HepG2 (cell line): ENCODE data around the gene ARHGAP15. TPM values are rescaled to one million over a fixed set of nuclear protein-coding genes. Genes with fewer than 3 reads are reported as not detected.

Source experiments
- ATAC-seq: fragments of 200-7000 bp; cut with Tn5 transposase; 3 replicates; pipeline ENCODE4 v1.9.1; 2020; ENCODE audit warnings: mild to moderate bottlenecking, moderate library complexity
- BruUV-seq: library from RNA; stranded (reverse); fragments of 400-500 nt; replicated peaks from 2 replicates; lab custom pipeline; 2021; lab: Mats Ljungman, UMichigan
- CTCF ChIA-PET: fragments of 300-600 bp; formaldehyde crosslinking; extraction: SDS; loops from one replicate; lab custom pipeline; 2021; ENCODE audit warnings: low total read pairs, inconsistent platforms, low intra/inter-chr PET ratio; lab: Yijun Ruan, JAX
- POLR2A ChIA-PET: fragments of 350-600 bp; sonication (Branson Sonifier 250); formaldehyde crosslinking; loops from one replicate; lab custom pipeline; 2020; ENCODE audit warnings: antibody characterized with exemption, inconsistent platforms; lab: Yijun Ruan, JAX
- DNase-seq: peaks from one replicate; pipeline ENCODE4 v3.0.0-alpha.2; 2015; ENCODE audit warnings: low spot score
- FAIRE-seq: peaks from 3 replicates; lab custom pipeline; 2011; peaks lifted over from hg19 to GRCh38; lab: Jason Lieb, UNC
- H2AFZ ChIP-seq: one replicate; pipeline ENCODE4 v1.6.1; 2011; ENCODE audit warnings: low read length, inconsistent platforms
- H3K27ac ChIP-seq: fragments of 300-600 bp; 3 replicates; pipeline ENCODE4 v1.8.0; 2011; ENCODE audit warnings: mixed run types, mild to moderate bottlenecking, mixed read lengths, low read length, inconsistent platforms; ENCODE audit not compliant: insufficient read depth; ENCODE audit errors: extremely low read length
- H3K27me3 ChIP-seq, 2 experiments: fragments of 200-600 bp in 1 of 2; 2 replicates in 1 of 2; 3 replicates in 1 of 2; pipeline versions ENCODE4 v1.6.0 to v1.8.0; 2011; ENCODE audit warnings: low read length in 2 of 2, mild to moderate bottlenecking in 2 of 2, moderate library complexity in 2 of 2, inconsistent platforms in 1 of 2; ENCODE audit not compliant: insufficient read depth in 2 of 2, control insufficient read depth in 1 of 2
- H3K36me3 ChIP-seq, 2 experiments: fragments of 200-600 bp in 1 of 2; replicated peaks in 1 of 2; 2 replicates in 1 of 2; 3 replicates in 1 of 2; pipeline versions ENCODE4 v1.5.1 to v1.8.0; 2011; ENCODE audit warnings: low read length in 2 of 2, inconsistent platforms in 1 of 2; ENCODE audit not compliant: insufficient read depth in 2 of 2, control insufficient read depth in 1 of 2
- H3K4me1 ChIP-seq: 2 replicates; pipeline ENCODE4 v1.5.1; 2012; ENCODE audit warnings: low read length, inconsistent platforms; ENCODE audit not compliant: insufficient read depth
- H3K4me2 ChIP-seq: 2 replicates; pipeline ENCODE4 v1.6.0; 2011; ENCODE audit warnings: low read depth, low read length, inconsistent platforms
- H3K4me3 ChIP-seq, 3 experiments: fragments of 200-600 bp in 1 of 3; sonication (generic), shearing (Covaris generic) in 1 of 3; replicated peaks in 1 of 3; 2 replicates each; pipeline ENCODE4 v1.5.1; 2011 to 2016; ENCODE audit warnings: low read length in 3 of 3, inconsistent platforms in 2 of 3, low read depth in 2 of 3, mild to moderate bottlenecking in 2 of 3, control low read depth in 1 of 3, mixed read lengths in 1 of 3; ENCODE audit not compliant: insufficient read depth in 1 of 3
- H3K79me2 ChIP-seq: one replicate; pipeline ENCODE4 v1.6.1; 2011; ENCODE audit warnings: low read length, inconsistent platforms; ENCODE audit not compliant: insufficient read depth
- H3K9ac ChIP-seq: 2 replicates; pipeline ENCODE4 v1.6.0; 2011; ENCODE audit warnings: mild to moderate bottlenecking, low read depth, low read length, inconsistent platforms; ENCODE audit not compliant: insufficient read depth
- H3K9me3 ChIP-seq: 2 replicates; pipeline ENCODE4 v1.5.1; 2012; ENCODE audit warnings: mild to moderate bottlenecking, low read length
- H4K20me1 ChIP-seq: 2 replicates; pipeline ENCODE4 v1.6.0; 2011; ENCODE audit warnings: inconsistent platforms, mild to moderate bottlenecking, low read length, moderate library complexity; ENCODE audit not compliant: insufficient read depth
- FOXK1 ChIP-seq: sonication (generic); formaldehyde crosslinking; IDR thresholded peaks from 2 replicates; pipeline ENCODE4 v1.4.0; 2020; ENCODE audit warnings: low read depth, missing genetic modification reagents, borderline replicate concordance
- GATAD2A ChIP-seq: IDR thresholded peaks from 2 replicates; pipeline ENCODE4 v1.6.1; 2016
- KDM6A ChIP-seq: IDR thresholded peaks from 2 replicates; pipeline ENCODE4 v1.6.1; 2016; ENCODE audit warnings: low read depth
- MAFF ChIP-seq: IDR thresholded peaks from 2 replicates; pipeline ENCODE4 v1.6.1; 2011; ENCODE audit warnings: low read depth, low read length, improper control_type of control experiment
- MEIS1 ChIP-seq: sonication (generic); formaldehyde crosslinking; IDR thresholded peaks from 2 replicates; pipeline ENCODE4 v1.9.0; 2021; ENCODE audit warnings: mild to moderate bottlenecking, missing genetic modification reagents, moderate library complexity, borderline replicate concordance
- RXRA ChIP-seq: sonication (generic); formaldehyde crosslinking; IDR thresholded peaks from 2 replicates; pipeline ENCODE4 v1.5.1; 2020; ENCODE audit warnings: missing genetic modification reagents
- SNRNP70 ChIP-seq: fragments of 200-400 bp; formaldehyde crosslinking; IDR thresholded peaks from 2 replicates; pipeline ENCODE4 v1.6.1; 2017; ENCODE audit warnings: mild to moderate bottlenecking, low read depth, low read length, moderate library complexity
- SUZ12 ChIP-seq: fragments of 150-350 bp; IDR thresholded peaks from 2 replicates; pipeline ENCODE4 v1.6.1; 2014; ENCODE audit warnings: low read depth, low read length
- TCF7L2 ChIP-seq: IDR thresholded peaks from 2 replicates; pipeline ENCODE4 v1.6.1; 2011; ENCODE audit warnings: mild to moderate bottlenecking, low read depth, low read length, moderate library complexity
- TEAD2 ChIP-seq: sonication (generic); formaldehyde crosslinking; IDR thresholded peaks from 2 replicates; pipeline ENCODE4 v1.9.0; 2021; ENCODE audit warnings: missing genetic modification reagents
- TP53 ChIP-seq: sonication (generic); formaldehyde crosslinking; conservative IDR thresholded peaks from 2 replicates; pipeline ENCODE4 v1.4.0; 2020; ENCODE audit warnings: missing genetic modification reagents
- ZNF260 ChIP-seq: sonication (generic); formaldehyde crosslinking; IDR thresholded peaks from 2 replicates; pipeline ENCODE4 v1.4.0; 2020; ENCODE audit warnings: missing genetic modification reagents, low read depth, mild to moderate bottlenecking, borderline replicate concordance
- WGBS: methylation state at CpG from one replicate; pipeline ENCODE4 v1.1.6; 2017; ENCODE audit warnings: low lambda C conversion rate; 5-methylcytosine and 5-hydroxymethylcytosine counted together
- in situ Hi-C: cut with HindIII; loops from 2 replicates; pipeline ENCODE4 v1.10.0; 2017; ENCODE audit warnings: low pct_unique_long_range_greater_than_20kb; ENCODE audit not compliant: extremely low pct_ligation_motif_present
- intact Hi-C: fragments of 100-400 bp; cut with micrococcal nuclease; formaldehyde crosslinking; loops from one replicate; pipeline ENCODE4 v1.10.0; 2022; ENCODE audit not compliant: unreplicated experiment
- polyA plus RNA-seq, 8 experiments: library from polyadenylated mRNA; depleted of rRNA in 3 of 8; stranded (reverse) in 7 of 8; unstranded in 1 of 8; fragments of >200 nt; fragmentation: Illumina TruSeq in 4 of 8; extraction: Trizol in 4 of 8; gene quantifications; 2 replicates each; pipeline versions ENCODE4 v1.2.1 to v1.2.3, GENCODE V29; 2011 to 2016; ENCODE audit warnings: low read depth in 4 of 8, missing spikeins in 1 of 8, mixed read lengths in 1 of 8; ENCODE audit not compliant: insufficient read depth in 1 of 8
- total RNA-seq, 5 experiments: library from RNA; depleted of rRNA; stranded (reverse); fragments of >200 nt; fragmentation: Illumina TruSeq; extraction: Trizol; gene quantifications; 2 replicates each; pipeline ENCODE4 v1.2.3, GENCODE V29; 2016; ENCODE audit warnings: low read depth in 1 of 5
- TF ChIP-seq, protein P1 (sequence below): IDR thresholded peaks from 2 replicates; pipeline ENCODE4 v1.6.1; 2016; ENCODE audit warnings: low read depth
- TF ChIP-seq, protein P2 (sequence below): sonication (generic); formaldehyde crosslinking; IDR thresholded peaks from 2 replicates; pipeline ENCODE4 v1.4.0; 2020; ENCODE audit warnings: missing genetic modification reagents, borderline replicate concordance

ARHGAP15 gene
- total and polyA plus RNA-seq, 2 of the 13 experiments (the other 11 are each of a cell fraction or from before 2014, with no cell fraction given), result 0.04 TPM; not detected in 1

GRCh38 chr2:143645921-143646645 is 516.9 kb downstream of the ARHGAP15 start:
- no peaks in the 10 kb centered on the region for H4K20me1 ChIP-seq
- ChIA-PET CTCF (no interaction called here), POLR2A (no interaction called here)
- FAIRE-seq (no peak), DNase-seq (no peak), ATAC-seq (no peak)
- intact Hi-C loops, result loop anchor here (1.0 kb wide), 1 partner anchor 44 kb away; no protein-coding TSS in a partner anchor
- H3K36me3 ChIP-seq, result no peaks in the 10 kb centered on the region
- H3K4me1 ChIP-seq, result no peaks in the 10 kb centered on the region
- H3K9ac ChIP-seq, result no peak overlapping the region
- no peaks in the 10 kb centered on the region; a peak in 1 of 5 replicates for H3K27me3 ChIP-seq
- TF ChIP-seq GATAD2A (no peak), RXRA (CRISPR knock-in tag) (no peak), FOXK1 (CRISPR knock-in tag) (no peak), KDM6A (CRISPR knock-in tag) (no peak), SNRNP70 (no peak)
- no peaks in the 10 kb centered on the region for H3K79me2 ChIP-seq
- no peak overlapping the region for H2AFZ ChIP-seq
- H3K27ac ChIP-seq, result no peak overlapping the region
- no TSS peak for BruUV-seq
- no peak overlapping the region for H3K4me2 ChIP-seq
- H3K4me3 ChIP-seq, result no peak overlapping the region
- under 1% methylated on average over 5 of the region's 5 CpGs for WGBS
- H3K9me3 ChIP-seq, result no peaks in the 10 kb centered on the region
- in situ Hi-C loops, result no loop called here

- Histone ChIP-seq H3K9me3 (peaks cover 27% of the 10 kb centered on the region), H3K4me1 (no peaks in the 10 kb centered on the region), H3K79me2 (no peaks in the 10 kb centered on the region), H3K36me3 (no peaks in the 10 kb centered on the region), H3K9ac (no peak overlapping the region), H4K20me1 (no peaks in the 10 kb centered on the region), H3K4me2 (no peak overlapping the region), H3K4me3 (no peak overlapping the region), H2AFZ (no peak overlapping the region), H3K27me3 (no peaks in the 10 kb centered on the region; a peak in 1 of 5 replicates), H3K27ac (no peak overlapping the region)
- intact Hi-C loops (no loop called here), in situ Hi-C loops (no loop called here)
- ATAC-seq, result no peak
- ChIA-PET CTCF (no interaction called here), POLR2A (no interaction called here)
- BruUV-seq, result no TSS peak
- DNase-seq, result no peak
- no peak for FAIRE-seq
- whole genome bisulfite sequencing, result 17% methylated on average over 4 of the region's 4 CpGs
- TF ChIP-seq TP53 (CRISPR knock-in tag), result no peak
- TF ChIP-seq, protein P1, sequence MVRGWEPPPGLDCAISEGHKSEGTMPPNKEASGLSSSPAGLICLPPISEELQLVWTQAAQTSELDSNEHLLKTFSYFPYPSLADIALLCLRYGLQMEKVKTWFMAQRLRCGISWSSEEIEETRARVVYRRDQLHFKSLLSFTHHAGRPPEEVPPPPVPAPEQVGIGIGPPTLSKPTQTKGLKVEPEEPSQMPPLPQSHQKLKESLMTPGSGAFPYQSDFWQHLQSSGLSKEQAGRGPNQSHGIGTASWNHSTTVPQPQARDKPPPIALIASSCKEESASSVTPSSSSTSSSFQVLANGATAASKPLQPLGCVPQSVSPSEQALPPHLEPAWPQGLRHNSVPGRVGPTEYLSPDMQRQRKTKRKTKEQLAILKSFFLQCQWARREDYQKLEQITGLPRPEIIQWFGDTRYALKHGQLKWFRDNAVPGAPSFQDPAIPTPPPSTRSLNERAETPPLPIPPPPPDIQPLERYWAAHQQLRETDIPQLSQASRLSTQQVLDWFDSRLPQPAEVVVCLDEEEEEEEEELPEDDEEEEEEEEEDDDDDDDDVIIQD (CRISPR knock-in tag), result no peak
- TF ChIP-seq, protein P2, sequence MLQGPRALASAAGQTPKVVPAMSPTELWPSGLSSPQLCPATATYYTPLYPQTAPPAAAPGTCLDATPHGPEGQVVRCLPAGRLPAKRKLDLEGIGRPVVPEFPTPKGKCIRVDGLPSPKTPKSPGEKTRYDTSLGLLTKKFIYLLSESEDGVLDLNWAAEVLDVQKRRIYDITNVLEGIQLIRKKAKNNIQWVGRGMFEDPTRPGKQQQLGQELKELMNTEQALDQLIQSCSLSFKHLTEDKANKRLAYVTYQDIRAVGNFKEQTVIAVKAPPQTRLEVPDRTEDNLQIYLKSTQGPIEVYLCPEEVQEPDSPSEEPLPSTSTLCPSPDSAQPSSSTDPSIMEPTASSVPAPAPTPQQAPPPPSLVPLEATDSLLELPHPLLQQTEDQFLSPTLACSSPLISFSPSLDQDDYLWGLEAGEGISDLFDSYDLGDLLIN (CRISPR knock-in tag), result no peak
- no peak for TF ChIP-seq ZNF260
- no peak for TF ChIP-seq MEIS1 (CRISPR knock-in tag)
- TF ChIP-seq TCF7L2, result no peak
- no peak for TF ChIP-seq TEAD2 (CRISPR knock-in tag)
- TF ChIP-seq SUZ12, result no peak
- TF ChIP-seq MAFF, result peak; percentile 82
Measured at GRCh38 chr2:143649226-143649740, 520.1 kb downstream of the ARHGAP15 start.
